ENCODE data around the gene RAB36. TPM values are rescaled to one million over a fixed set of nuclear protein-coding genes. Genes with fewer than 3 reads are reported as not detected.

Gene RAB36
- total RNA-seq, 2 donors from 2014 or later: 1.3 to 3.1 TPM

- ATAC-seq (no peak), DNase-seq (no peak)
- Histone ChIP-seq H3K27me3 (no peaks in the 10 kb centered on the region), H3K36me3 (replicated peaks in 1 of 2; ENCODE audit: insufficient read depth in 1 of 2, low read depth in 2 of 2) (no peaks in the 10 kb centered on the region), H3K4me1 (no peaks in the 10 kb centered on the region), H3K4me3 (no peak overlapping the region), H3K9me3 (no peaks in the 10 kb centered on the region), H3K27ac (no peak overlapping the region)
- intact Hi-C loops (cut with DNase I): loop anchor here (5.0 kb wide), 1 partner anchor 165 kb away; no protein-coding TSS in a partner anchor
- no peak for TF ChIP-seq CTCF (IDR thresholded peaks at IDR 0.05)
- TF ChIP-seq POLR2A (IDR thresholded peaks at IDR 0.05): no peak
- WGBS, 2 donors: 72% methylated on average over 7 of the region's 7 CpGs; no CpG with 5 or more reads in 1 of the 2 donors
These were observed 18.1 kb upstream of the RAB36 start for GRCh38 chr22:23127055-23127756.

GRCh38 chr22:23127788-23128187, 17.5 kb upstream of the RAB36 start:
- H3K27ac ChIP-seq: no peak overlapping the region
- intact Hi-C loops (cut with DNase I): loop anchor here (5.0 kb wide), 1 partner anchor 165 kb away; no protein-coding TSS in a partner anchor
- 30 to 46% methylated on average over 3 to 9 of the region's 9 CpGs for WGBS, 2 donors
- H3K27me3 ChIP-seq: no peaks in the 10 kb centered on the region
- TF ChIP-seq CTCF (IDR thresholded peaks at IDR 0.05) (no peak), POLR2A (IDR thresholded peaks at IDR 0.05) (no peak)
- ATAC-seq (no peak), DNase-seq (no peak)
- H3K9me3 ChIP-seq: no peaks in the 10 kb centered on the region
- no peaks in the 10 kb centered on the region for H3K36me3 ChIP-seq (replicated peaks in 1 of 2; ENCODE audit: insufficient read depth in 1 of 2, low read depth in 2 of 2)
- H3K4me1 ChIP-seq: no peaks in the 10 kb centered on the region
- H3K4me3 ChIP-seq: no peak overlapping the region

- Histone ChIP-seq H3K27ac (no peak overlapping the region), H3K36me3 (replicated peaks in 1 of 2; ENCODE audit: insufficient read depth in 1 of 2, low read depth in 2 of 2) (no peaks in the 10 kb centered on the region), H3K4me1 (no peaks in the 10 kb centered on the region), H3K4me3 (no peak overlapping the region), H3K9me3 (no peaks in the 10 kb centered on the region), H3K27me3 (no peaks in the 10 kb centered on the region)
- DNase-seq (peak; percentile 69 to 78 (median 70)), ATAC-seq (peak; percentile 72)
- TF ChIP-seq CTCF (IDR thresholded peaks at IDR 0.05) (peak; percentile 30 to 80 (median 68)), POLR2A (IDR thresholded peaks at IDR 0.05) (no peak)
- intact Hi-C loops (cut with DNase I): loop anchor here (5.0 kb wide), 1 partner anchor 166 kb away; no protein-coding TSS in a partner anchor
- WGBS, 2 donors: 16 to 27% methylated on average over 7 to 14 of the region's 14 CpGs
These were observed 16.8 kb upstream of the RAB36 start for GRCh38 chr22:23128269-23129108.

DNA sequence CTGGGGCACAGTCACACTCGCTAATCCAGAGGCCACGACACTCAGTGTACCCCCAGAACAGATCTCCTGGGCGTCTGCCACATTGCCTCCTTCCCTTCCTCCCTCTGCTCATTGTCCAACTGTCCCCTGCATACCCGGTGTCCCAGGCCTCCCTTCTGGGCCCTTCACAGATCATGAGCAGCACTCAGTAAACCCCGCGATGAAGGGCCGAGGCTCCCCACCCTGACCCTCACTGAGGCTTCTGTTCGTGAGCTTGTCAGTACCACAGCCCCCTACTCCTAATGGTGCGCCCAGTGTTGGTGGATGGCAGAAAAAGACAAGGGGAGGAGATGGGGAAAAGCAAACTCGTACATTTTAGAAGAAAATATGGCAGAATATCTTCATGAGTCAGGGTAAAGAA, 16.1 kb upstream of the RAB36 start:
- TF ChIP-seq POLR2A (IDR thresholded peaks at IDR 0.05) (no peak), CTCF (IDR thresholded peaks at IDR 0.05) (no peak)
- intact Hi-C loops (cut with DNase I): loop anchor here (5.0 kb wide), 1 partner anchor 167 kb away; no protein-coding TSS in a partner anchor
- 69 to 74% methylated on average over 10 of the region's 10 CpGs for WGBS, 2 donors
- Histone ChIP-seq H3K27ac (no peak overlapping the region), H3K4me3 (no peak overlapping the region), H3K9me3 (no peaks in the 10 kb centered on the region), H3K4me1 (no peaks in the 10 kb centered on the region), H3K36me3 (replicated peaks in 1 of 2; ENCODE audit: insufficient read depth in 1 of 2, low read depth in 2 of 2) (no peaks in the 10 kb centered on the region), H3K27me3 (no peaks in the 10 kb centered on the region)
- DNase-seq (no peak), ATAC-seq (no peak)
